OCI-LY7 (cell line): ENCODE results near the gene CXCR5. TPM values are rescaled to one million over a fixed set of nuclear protein-coding genes. Genes with fewer than 3 reads are reported as not detected.

Experiments used
- BruUV-seq: library from RNA; stranded (reverse); fragments of 400-500 nt; replicated peaks from 2 replicates; lab custom pipeline; 2021; lab: Mats Ljungman, UMichigan
- CTCF ChIA-PET: fragments of 300-600 bp; sonication (Branson Sonifier 250); formaldehyde crosslinking; loops from one replicate; lab custom pipeline; 2022; ENCODE audit warnings: antibody characterized with exemption; ENCODE audit not compliant: unreplicated experiment; lab: Charles Lee
- POLR2A ChIA-PET: fragments of 300-600 bp; sonication (Branson Sonifier 250); formaldehyde crosslinking; loops from one replicate; lab custom pipeline; 2022; ENCODE audit warnings: antibody characterized with exemption; lab: Charles Lee
- DNase-seq: peaks from one replicate; pipeline ENCODE4 v3.0.0-alpha.2; 2015; ENCODE audit warnings: low spot score
- H2AFZ ChIP-seq: fragments of 200-600 bp; sonication (generic), shearing (Covaris generic); 2 replicates; pipeline ENCODE4 v1.6.1; 2014; ENCODE audit warnings: mild to moderate bottlenecking, antibody characterized with exemption, low read length, moderate library complexity
- H3K27ac ChIP-seq: fragments of 200-600 bp; sonication (generic); 2 replicates; pipeline ENCODE4 v1.5.1; 2014; ENCODE audit warnings: mixed run types, low read depth, mild to moderate bottlenecking, moderate library complexity, low read length, inconsistent platforms; ENCODE audit not compliant: poor library complexity, severe bottlenecking
- H3K36me3 ChIP-seq: fragments of 200-600 bp; sonication (generic); 2 replicates; pipeline ENCODE4 v1.6.1; 2014; ENCODE audit warnings: mild to moderate bottlenecking, antibody characterized with exemption, low read length, moderate library complexity, mixed read lengths; ENCODE audit not compliant: insufficient read depth
- H3K4me1 ChIP-seq: fragments of 200-600 bp; sonication (generic); 2 replicates; pipeline ENCODE4 v1.5.1; 2014; ENCODE audit warnings: mild to moderate bottlenecking, low read length; ENCODE audit not compliant: insufficient read depth, poor library complexity, severe bottlenecking
- H3K4me2 ChIP-seq: fragments of 200-600 bp; sonication (generic); 2 replicates; pipeline ENCODE4 v1.6.1; 2014; ENCODE audit warnings: mild to moderate bottlenecking, low read length
- H3K4me3 ChIP-seq: fragments of 200-600 bp; sonication (generic); 2 replicates; pipeline ENCODE4 v1.5.1; 2014; ENCODE audit warnings: mild to moderate bottlenecking, low read depth, low read length; ENCODE audit not compliant: poor library complexity, severe bottlenecking
- H3K79me2 ChIP-seq: fragments of 200-600 bp; sonication (generic); 2 replicates; pipeline ENCODE4 v1.6.1; 2016; ENCODE audit warnings: low read depth, mild to moderate bottlenecking, low read length, moderate library complexity, mixed read lengths; ENCODE audit not compliant: insufficient read depth
- H3K9me2 ChIP-seq: fragments of 200-600 bp; sonication (generic); 2 replicates; pipeline ENCODE4 v1.6.1; 2016; ENCODE audit warnings: mild to moderate bottlenecking, low read length, mixed read lengths; ENCODE audit not compliant: insufficient read depth
- H3K9me3 ChIP-seq: fragments of 200-600 bp; sonication (generic); 2 replicates; pipeline ENCODE4 v1.6.1; 2014; ENCODE audit warnings: mild to moderate bottlenecking, mixed run types, low read length, mixed read lengths
- H4K20me1 ChIP-seq: fragments of 200-600 bp; sonication (generic); 2 replicates; pipeline ENCODE4 v1.6.1; 2014; ENCODE audit warnings: mild to moderate bottlenecking, antibody characterized with exemption, low read length, moderate library complexity, mixed read lengths; ENCODE audit not compliant: insufficient read depth
- CTCF ChIP-seq: fragments of 200-600 bp; sonication (generic); conservative IDR thresholded peaks from 2 replicates; pipeline ENCODE4 v1.5.1; 2014; ENCODE audit warnings: mild to moderate bottlenecking, antibody characterized with exemption, low read length, moderate library complexity, mixed read lengths
- EZH2phosphoT487 ChIP-seq: fragments of 200-600 bp; sonication (generic); IDR thresholded peaks from 2 replicates; pipeline ENCODE4 v1.6.1; 2018; ENCODE audit warnings: low read depth, borderline replicate concordance, mild to moderate bottlenecking, mixed run types, antibody characterized with exemption, low read length, moderate library complexity, mixed read lengths
- intact Hi-C: fragments of 100-400 bp; cut with micrococcal nuclease; formaldehyde crosslinking; loops from one replicate; pipeline ENCODE4 v1.10.0; 2022; ENCODE audit not compliant: unreplicated experiment
- total RNA-seq, 2 experiments: library from RNA; depleted of rRNA in 1 of 2; stranded (reverse); fragments of >200 nt in 1 of 2; shearing (Covaris generic) in 1 of 2; gene quantifications; 2 replicates each; pipeline ENCODE4 v1.2.3, GENCODE V29; 2014 to 2022

The CXCR5 gene
- total RNA-seq, 2 experiments from 2014 or later = 3.3 to 7.3 TPM

- intact Hi-C loops = no loop called here
- no peaks in the 10 kb centered on the region for H3K9me2 ChIP-seq
- peaks cover 96% of the 10 kb centered on the region for H3K4me1 ChIP-seq
- H3K9me3 ChIP-seq = no peaks in the 10 kb centered on the region
- no peak for TF ChIP-seq EZH2phosphoT487
- no peak for TF ChIP-seq CTCF
- POLR2A ChIA-PET = interaction anchor here (0.5 to 1.9 kb wide), 4 partner anchors 14 to 102 kb away, joined by 3 to 6 read pairs (median 4); no protein-coding TSS in a partner anchor
- H3K79me2 ChIP-seq = no peaks in the 10 kb centered on the region
- H3K4me3 ChIP-seq = no peak overlapping the region
- CTCF ChIA-PET = interaction anchor here (1.4 kb wide), 1 partner anchor 10 kb away, joined by 7 read pairs; no protein-coding TSS in a partner anchor
- H3K27ac ChIP-seq = no peak overlapping the region
- DNase-seq = peak; percentile 75
- peak overlapping the region; percentile 75 for H3K4me2 ChIP-seq
- no peaks in the 10 kb centered on the region for H4K20me1 ChIP-seq
- no peak overlapping the region for H2AFZ ChIP-seq
- BruUV-seq = no TSS peak
- no peaks in the 10 kb centered on the region for H3K36me3 ChIP-seq
These were observed 3.0 kb downstream of the CXCR5 start for GRCh38 chr11:118886681-118887111.

GRCh38 chr11:118887206-118887605 is 3.5 kb downstream of the CXCR5 start:
- H3K79me2 ChIP-seq = no peaks in the 10 kb centered on the region
- BruUV-seq = no TSS peak
- H2AFZ ChIP-seq = no peak overlapping the region
- H4K20me1 ChIP-seq = no peaks in the 10 kb centered on the region
- H3K4me2 ChIP-seq = peak overlapping the region; percentile 75
- H3K4me3 ChIP-seq = no peak overlapping the region
- H3K9me3 ChIP-seq = no peaks in the 10 kb centered on the region
- ChIA-PET POLR2A (interaction anchor here (0.9 to 1.9 kb wide), 2 partner anchors 14 to 102 kb away, joined by 4 to 6 read pairs; no protein-coding TSS in a partner anchor), CTCF (no interaction called here)
- H3K27ac ChIP-seq = no peak overlapping the region
- H3K4me1 ChIP-seq = peaks cover 100% of the 10 kb centered on the region
- TF ChIP-seq CTCF (no peak), EZH2phosphoT487 (no peak)
- H3K36me3 ChIP-seq = no peaks in the 10 kb centered on the region
- intact Hi-C loops = no loop called here
- H3K9me2 ChIP-seq = no peaks in the 10 kb centered on the region
- peak; percentile 42 for DNase-seq

- no peaks in the 10 kb centered on the region for H3K9me2 ChIP-seq
- H3K4me1 ChIP-seq = peaks cover 100% of the 10 kb centered on the region
- ChIA-PET CTCF (interaction anchor here (0.8 to 1.1 kb wide), 2 partner anchors 13 to 98 kb away, joined by 3 read pairs; partner anchors contain the start of gene DDX6), POLR2A (interaction anchor here (1.0 kb wide), 1 partner anchor 104 kb away, joined by 4 read pairs; no protein-coding TSS in a partner anchor)
- no peaks in the 10 kb centered on the region for H3K36me3 ChIP-seq
- no peak overlapping the region for H3K27ac ChIP-seq
- intact Hi-C loops = no loop called here
- TF ChIP-seq CTCF (no peak), EZH2phosphoT487 (no peak)
- no peak overlapping the region for H3K4me3 ChIP-seq
- no peaks in the 10 kb centered on the region for H3K9me3 ChIP-seq
- H3K4me2 ChIP-seq = peak overlapping the region; percentile 75
- BruUV-seq = no TSS peak
- no peaks in the 10 kb centered on the region for H4K20me1 ChIP-seq
- DNase-seq = no peak
- H3K79me2 ChIP-seq = no peaks in the 10 kb centered on the region
- H2AFZ ChIP-seq = no peak overlapping the region
These were observed 4.7 kb downstream of the CXCR5 start for GRCh38 chr11:118888398-118888797.
